HAP-1 (cell line): ENCODE data around the gene CCDC106.

ENCODE experiments used
- DNase-seq, 2 experiments: peaks; one replicate each; pipeline ENCODE4 v3.0.0-alpha.2; 2016 to 2020; ENCODE audit warnings: low spot score in 2 of 2
- H3K27me3 ChIP-seq: fragments of 250-450 bp; sonication (Bioruptor Pico); 2 replicates; pipeline ENCODE4 v1.5.1; 2020; ENCODE audit warnings: low read depth, mild to moderate bottlenecking, moderate library complexity
- H3K36me3 ChIP-seq: fragments of 250-450 bp; sonication (Bioruptor Pico); replicated peaks from 2 replicates; pipeline ENCODE4 v1.5.1; 2020; ENCODE audit warnings: mild to moderate bottlenecking
- H3K4me1 ChIP-seq: fragments of 250-450 bp; sonication (Bioruptor Pico); 2 replicates; pipeline ENCODE4 v1.5.1; 2020; ENCODE audit warnings: mild to moderate bottlenecking
- H3K4me3 ChIP-seq: fragments of 250-450 bp; sonication (Bioruptor Pico); 2 replicates; pipeline ENCODE4 v1.5.1; 2020; ENCODE audit warnings: mild to moderate bottlenecking, moderate library complexity
- H3K9me3 ChIP-seq: fragments of 250-450 bp; sonication (Bioruptor Pico); 2 replicates; pipeline ENCODE4 v1.5.1; 2020; ENCODE audit warnings: mild to moderate bottlenecking, moderate library complexity
- in situ Hi-C: fragments of 300-500 bp; cut with MboI; formaldehyde crosslinking; loops from 3 replicates; pipeline ENCODE4 v1.14.3; 2020; ENCODE audit warnings: low sequenced_read_pairs, inconsistent platforms, mixed read lengths

Gene CCDC106

GRCh38 chr19:55667511-55667910, 19.5 kb downstream of the CCDC106 start:
- peaks cover 82% of the 10 kb centered on the region for H3K36me3 ChIP-seq
- H3K4me1 ChIP-seq: no peaks in the 10 kb centered on the region; the same call in 1 of the 2 replicates
- no peak for DNase-seq

DNA sequence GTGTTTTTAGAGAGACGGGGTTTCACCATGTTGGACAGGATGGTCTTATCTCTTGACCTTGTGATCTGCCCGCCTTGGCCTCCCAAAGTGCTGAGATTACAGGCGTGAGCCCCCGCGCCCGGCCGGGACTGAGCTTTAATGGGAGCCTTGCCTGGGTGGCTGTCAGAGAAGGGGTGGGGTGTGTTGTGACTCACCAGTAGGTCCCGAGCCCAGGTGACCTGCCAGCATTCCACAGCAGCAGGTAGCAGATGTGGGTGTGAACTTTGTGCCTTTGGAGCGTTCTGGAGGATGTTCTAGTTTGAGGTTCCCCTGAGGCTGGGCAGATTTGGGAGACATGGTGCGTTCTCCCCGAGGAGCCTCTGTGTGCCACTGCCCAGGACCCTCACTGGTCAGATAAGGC, 19.9 kb downstream of the CCDC106 start:
- H3K27me3 ChIP-seq: no peaks in the 10 kb centered on the region
- in situ Hi-C loops: loop anchor here (25.0 kb wide), 2 partner anchors 1206 to 1481 kb away; partner anchors contain the start of genes CDC42EP5, LENG9, MBOAT7 and TSEN34
- no peaks in the 10 kb centered on the region for H3K9me3 ChIP-seq
- no peak for DNase-seq
- H3K4me3 ChIP-seq: no peak overlapping the region
- no peaks in the 10 kb centered on the region; the same call in 1 of the 2 replicates for H3K4me1 ChIP-seq
- peaks cover 78% of the 10 kb centered on the region for H3K36me3 ChIP-seq

More at GRCh38 chr19:55667511-55667910, 19.5 kb downstream of the CCDC106 start:
- no peak overlapping the region for H3K4me3 ChIP-seq
- H3K9me3 ChIP-seq: no peaks in the 10 kb centered on the region
- H3K27me3 ChIP-seq: no peaks in the 10 kb centered on the region
- in situ Hi-C loops: loop anchor here (25.0 kb wide), 2 partner anchors 1205 to 1480 kb away; partner anchors contain the start of genes CDC42EP5, LENG9, MBOAT7 and TSEN34

- no peak for DNase-seq
- in situ Hi-C loops: loop anchor here (25.0 kb wide), 2 partner anchors 1206 to 1481 kb away; partner anchors contain the start of genes CDC42EP5, LENG9, MBOAT7 and TSEN34
- Histone ChIP-seq H3K4me3 (no peak overlapping the region), H3K9me3 (no peaks in the 10 kb centered on the region), H3K4me1 (peaks cover 2% of the 10 kb centered on the region; the same call in 1 of the 2 replicates), H3K27me3 (no peaks in the 10 kb centered on the region), H3K36me3 (peaks cover 75% of the 10 kb centered on the region)
Measured at GRCh38 chr19:55668603-55669348, 20.8 kb downstream of the CCDC106 start.

GRCh38 chr19:55669418-55670279, 21.6 kb downstream of the CCDC106 start:
- Histone ChIP-seq H3K9me3 (no peaks in the 10 kb centered on the region), H3K4me1 (peaks cover 6% of the 10 kb centered on the region), H3K27me3 (no peaks in the 10 kb centered on the region), H3K36me3 (peaks cover 71% of the 10 kb centered on the region), H3K4me3 (no peak overlapping the region)
- no peak for DNase-seq
- in situ Hi-C loops: loop anchor here (25.0 kb wide), 2 partner anchors 1207 to 1482 kb away; partner anchors contain the start of genes CDC42EP5, LENG9, MBOAT7 and TSEN34

GRCh38 chr19:55670280-55671053, 22.5 kb downstream of the CCDC106 start:
- DNase-seq: peak in 1 of 2 experiments; percentile 38
- Histone ChIP-seq H3K36me3 (peaks cover 72% of the 10 kb centered on the region), H3K4me3 (no peak overlapping the region), H3K4me1 (peaks cover 6% of the 10 kb centered on the region), H3K9me3 (no peaks in the 10 kb centered on the region), H3K27me3 (no peaks in the 10 kb centered on the region)
- in situ Hi-C loops: loop anchor here (25.0 kb wide), 2 partner anchors 1208 to 1483 kb away; partner anchors contain the start of genes CDC42EP5, LENG9, MBOAT7 and TSEN34

- Histone ChIP-seq H3K36me3 (peaks cover 66% of the 10 kb centered on the region), H3K4me1 (peaks cover 6% of the 10 kb centered on the region), H3K4me3 (no peak overlapping the region), H3K9me3 (no peaks in the 10 kb centered on the region), H3K27me3 (no peaks in the 10 kb centered on the region)
- DNase-seq: no peak
- in situ Hi-C loops: loop anchor here (25.0 kb wide), 2 partner anchors 1209 to 1484 kb away; partner anchors contain the start of genes CDC42EP5, LENG9, MBOAT7 and TSEN34
Measured at GRCh38 chr19:55671054-55671378, 23.0 kb downstream of the CCDC106 start.

DNA sequence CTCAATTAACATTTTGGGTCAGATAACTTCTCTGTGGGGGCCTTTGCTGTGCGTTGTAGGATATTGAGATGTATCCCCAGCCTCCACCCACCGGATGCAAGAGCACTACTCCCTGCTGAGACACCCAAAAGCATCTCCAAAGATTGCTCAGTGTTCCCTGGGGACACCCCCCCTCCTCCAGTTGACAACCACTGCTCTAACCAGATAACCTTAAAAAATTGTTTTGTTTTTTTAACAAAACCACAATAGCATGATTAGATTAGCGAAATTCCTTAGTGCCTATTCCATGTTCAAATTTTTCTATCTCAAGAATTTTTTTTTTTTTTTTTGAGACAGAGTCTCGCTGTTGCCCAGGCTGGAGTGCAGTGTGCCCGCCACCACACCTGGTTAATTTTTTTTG, 24.4 kb downstream of the CCDC106 start:
- H3K4me1 ChIP-seq: peaks cover 6% of the 10 kb centered on the region
- H3K27me3 ChIP-seq: no peaks in the 10 kb centered on the region
- H3K36me3 ChIP-seq: peaks cover 55% of the 10 kb centered on the region
- H3K4me3 ChIP-seq: no peak overlapping the region
- no peak for DNase-seq
- no peaks in the 10 kb centered on the region for H3K9me3 ChIP-seq
- in situ Hi-C loops: loop anchor here (25.0 kb wide), 2 partner anchors 1210 to 1485 kb away; partner anchors contain the start of genes CDC42EP5, LENG9, MBOAT7 and TSEN34

GRCh38 chr19:55673465-55673864, 25.5 kb downstream of the CCDC106 start:
- in situ Hi-C loops: loop anchor here (25.0 kb wide), 2 partner anchors 1211 to 1486 kb away; partner anchors contain the start of genes CDC42EP5, LENG9, MBOAT7 and TSEN34
- Histone ChIP-seq H3K4me1 (peaks cover 6% of the 10 kb centered on the region), H3K4me3 (no peak overlapping the region), H3K27me3 (no peaks in the 10 kb centered on the region), H3K9me3 (no peaks in the 10 kb centered on the region), H3K36me3 (peaks cover 50% of the 10 kb centered on the region)
- DNase-seq: no peak

DNA sequence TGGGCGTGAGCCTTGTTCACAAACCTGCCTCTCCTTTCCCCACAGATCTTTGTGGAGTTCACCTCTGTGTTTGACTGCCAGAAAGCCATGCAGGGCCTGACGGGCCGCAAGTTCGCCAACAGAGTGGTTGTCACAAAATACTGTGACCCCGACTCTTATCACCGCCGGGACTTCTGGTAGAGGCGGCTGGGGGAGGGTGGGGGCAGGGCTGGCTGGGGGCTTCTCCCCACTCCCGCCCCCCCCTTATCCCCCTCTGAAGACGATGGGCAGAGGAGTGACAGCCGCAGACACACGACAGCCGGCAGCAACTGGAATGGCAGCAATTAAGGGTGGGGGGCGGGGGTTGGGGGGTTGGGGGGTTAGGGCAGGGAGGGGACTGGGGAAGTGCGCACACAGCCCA, 25.9 kb downstream of the CCDC106 start:
- no peak overlapping the region; the same call in 1 of the 2 replicates for H3K4me3 ChIP-seq
- in situ Hi-C loops: loop anchor here (25.0 kb wide), 2 partner anchors 1212 to 1487 kb away; partner anchors contain the start of genes CDC42EP5, LENG9, MBOAT7 and TSEN34
- no peaks in the 10 kb centered on the region for H3K27me3 ChIP-seq
- DNase-seq: no peak
- peaks cover 6% of the 10 kb centered on the region for H3K4me1 ChIP-seq
- H3K36me3 ChIP-seq: peaks cover 48% of the 10 kb centered on the region
- H3K9me3 ChIP-seq: no peaks in the 10 kb centered on the region

DNA sequence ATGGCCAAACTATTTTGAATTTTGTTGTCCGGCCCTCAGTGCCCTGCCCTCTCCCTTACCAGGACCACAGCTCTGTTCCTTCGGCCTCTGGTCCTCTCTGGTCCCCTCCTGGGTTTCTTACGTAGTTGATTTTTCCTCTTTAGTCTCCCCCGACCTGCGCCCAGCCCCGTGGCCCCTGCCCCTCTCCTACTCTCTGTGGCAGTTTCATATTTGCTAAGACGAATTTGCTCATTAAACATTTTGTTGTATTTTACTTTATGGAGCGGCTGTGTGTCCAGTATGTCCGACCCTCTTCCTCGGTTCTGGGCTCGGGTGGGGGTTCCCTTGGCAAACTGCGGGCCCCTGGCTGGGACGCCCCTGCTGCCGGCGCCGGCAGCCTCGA, 26.4 kb downstream of the CCDC106 start:
- Histone ChIP-seq H3K4me3 (peak overlapping the region; percentile 71), H3K4me1 (peaks cover 6% of the 10 kb centered on the region), H3K27me3 (no peaks in the 10 kb centered on the region), H3K36me3 (peaks cover 49% of the 10 kb centered on the region), H3K9me3 (no peaks in the 10 kb centered on the region)
- in situ Hi-C loops: loop anchor here (25.0 kb wide), 2 partner anchors 1212 to 1487 kb away; partner anchors contain the start of genes CDC42EP5, LENG9, MBOAT7 and TSEN34
- DNase-seq: no peak

DNA sequence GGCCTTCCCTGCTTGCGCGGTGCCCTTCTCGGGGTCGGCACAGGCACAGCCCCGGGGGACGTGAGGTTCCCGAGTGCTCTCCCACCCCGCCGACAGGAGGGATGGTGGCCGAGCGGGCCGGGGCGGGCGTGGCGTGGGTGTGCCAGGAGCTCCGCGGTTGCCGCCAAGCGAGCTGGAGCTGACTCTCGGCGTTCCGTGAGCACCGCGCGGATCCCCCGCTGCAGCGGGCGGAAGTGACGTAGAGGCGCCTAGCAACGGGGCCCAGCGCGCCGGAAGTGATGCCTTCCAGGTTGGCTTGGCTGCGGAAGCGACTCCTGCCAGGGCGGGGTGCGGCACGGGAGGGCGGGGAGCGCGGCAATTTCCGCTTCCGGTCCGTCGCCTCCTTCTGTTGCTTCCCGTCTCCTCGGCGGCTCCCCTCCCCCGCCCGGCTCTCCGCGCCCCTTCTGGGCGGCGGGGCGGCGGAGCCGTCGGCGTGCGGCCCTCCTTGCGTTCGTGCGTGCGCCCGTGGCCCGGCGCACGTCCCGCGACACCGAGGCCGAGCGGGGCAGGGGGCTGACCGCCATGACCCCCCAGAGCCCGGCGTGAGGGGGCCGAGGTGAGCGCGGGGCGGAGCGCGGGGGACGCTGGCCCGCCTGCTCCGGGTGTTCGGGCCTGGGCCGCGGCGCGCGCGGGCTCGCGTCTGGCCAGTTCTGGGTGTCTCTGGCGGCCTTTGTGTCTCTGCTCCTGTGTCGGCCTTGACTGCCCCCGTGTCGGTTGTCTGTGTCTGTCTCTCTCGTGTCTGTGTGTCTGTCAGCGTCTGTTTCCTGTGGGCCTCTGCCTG, 27.0 kb downstream of the CCDC106 start, which contains the start of gene EPN1:
Gene EPN1, plus strand, starts transcription at position 386 of the 820 bp plus-strand sequence. CDS start 3,402 bp downstream, outside the sequence.
- Histone ChIP-seq H3K4me1 (peaks cover 6% of the 10 kb centered on the region), H3K9me3 (no peaks in the 10 kb centered on the region), H3K27me3 (no peaks in the 10 kb centered on the region), H3K36me3 (peaks cover 49% of the 10 kb centered on the region), H3K4me3 (peak within 1 kb of the TSS; percentile 71)
- in situ Hi-C loops: loop anchor here (25.0 kb wide), 2 partner anchors 1213 to 1488 kb away; partner anchors contain the start of genes CDC42EP5, LENG9, MBOAT7 and TSEN34
- DNase-seq: peak; percentile 85 to 98
